ENCODE measurements around the gene GTSF1L.

The GTSF1L gene

DNA sequence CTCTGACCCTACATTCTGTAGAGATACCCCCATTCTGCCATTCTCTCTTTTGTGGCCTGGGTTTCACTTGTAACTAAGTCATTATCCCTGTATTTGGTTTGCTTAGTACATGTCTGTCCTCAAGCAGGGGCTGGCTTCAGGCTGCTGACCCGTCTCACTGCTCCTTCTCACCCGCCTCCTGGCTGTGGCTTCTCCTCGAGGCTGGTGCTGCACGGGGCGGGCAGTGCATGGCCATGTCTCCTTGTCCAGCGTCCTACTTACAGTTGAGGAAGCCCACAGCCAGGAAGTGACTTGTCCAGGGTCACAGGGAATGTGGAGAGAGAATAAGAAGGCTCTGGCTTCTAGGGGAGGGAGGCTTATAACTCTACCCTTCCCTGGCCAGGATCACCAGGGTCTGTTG lies 11.3 kb downstream of the GTSF1L start:
- DNase-seq (ENCODE audit: low read depth): no peak

DNA sequence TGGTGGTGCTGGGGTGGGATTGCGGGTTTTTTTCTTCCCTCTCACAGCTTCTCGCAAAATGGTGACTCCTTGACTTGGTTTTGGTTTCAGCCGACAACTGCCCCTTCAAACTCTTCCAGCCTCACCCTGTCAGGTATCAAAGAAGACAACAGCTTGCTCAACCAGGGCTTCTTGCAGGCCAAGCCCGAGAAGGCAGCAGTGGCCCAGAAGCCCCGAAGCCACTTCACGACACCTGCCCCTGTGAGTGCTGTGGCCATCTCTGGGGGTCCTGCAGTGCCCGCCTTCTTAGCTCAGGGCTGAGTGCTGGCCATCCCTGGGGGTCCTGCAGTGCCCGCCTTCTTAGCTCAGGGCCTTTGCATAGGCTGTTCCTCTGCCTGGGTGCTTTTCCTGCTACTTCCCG lies 11.8 kb downstream of the GTSF1L start:
- DNase-seq (ENCODE audit: low read depth): no peak

DNA sequence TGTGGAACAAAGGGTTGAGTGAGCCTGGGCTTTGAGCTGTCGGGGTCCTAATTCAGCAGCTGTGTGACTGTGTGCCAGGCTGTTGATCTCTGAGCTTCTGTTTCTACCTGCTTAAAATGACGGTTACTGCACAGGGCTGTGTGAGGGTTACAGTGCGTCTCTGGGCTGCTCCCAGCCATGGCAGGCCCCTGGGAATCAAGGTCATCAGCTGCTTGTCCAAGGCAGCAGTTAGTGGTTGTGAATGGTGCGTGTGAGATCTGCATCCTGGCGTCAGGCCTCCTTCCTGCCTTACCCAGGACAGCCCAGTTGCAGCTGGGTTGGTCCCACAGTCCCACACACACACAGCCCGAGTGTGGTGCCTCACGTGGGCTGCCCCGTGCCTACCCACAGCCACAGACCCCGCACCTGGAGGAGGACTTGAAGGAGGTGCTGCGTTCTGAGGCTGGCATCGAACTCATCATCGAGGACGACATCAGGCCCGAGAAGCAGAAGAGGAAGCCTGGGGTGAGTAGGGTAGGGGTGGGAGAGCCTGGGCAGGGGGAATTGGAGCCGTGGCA lies 15.6 kb downstream of the GTSF1L start:
- DNase-seq (ENCODE audit: low read depth): no peak

DNA sequence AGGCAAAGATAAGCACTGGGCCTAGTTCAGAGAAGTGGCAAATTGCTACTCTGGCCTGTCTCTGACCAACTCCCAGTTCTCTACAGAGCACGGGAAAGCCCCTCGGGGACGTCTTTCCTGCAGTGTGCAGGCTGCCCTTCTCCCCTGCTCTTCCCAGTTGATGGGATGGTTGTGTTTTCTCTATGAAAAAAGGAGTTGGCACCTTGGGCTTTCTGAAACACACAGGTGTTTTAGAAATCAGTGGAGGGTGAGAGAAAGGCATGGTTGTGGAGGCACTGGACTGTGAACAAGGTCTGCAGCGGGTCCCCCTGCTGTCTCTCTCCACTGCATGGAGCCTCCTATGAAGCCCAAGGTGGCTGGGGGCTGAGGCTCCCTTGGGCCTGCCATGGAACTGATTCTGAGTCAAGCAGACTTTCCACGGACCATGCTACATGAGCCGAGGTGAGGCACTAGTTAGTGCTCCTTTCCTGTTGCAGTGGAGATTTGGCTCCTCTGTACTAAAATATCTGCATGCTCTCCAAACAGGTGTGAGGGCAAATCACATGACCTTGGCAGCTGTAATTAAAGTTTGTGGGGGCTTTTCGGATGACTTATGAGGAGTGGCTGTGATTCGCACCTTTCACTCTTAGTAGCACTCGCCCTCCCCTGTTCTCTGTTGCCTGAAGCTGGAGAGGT lies 16.3 kb downstream of the GTSF1L start:
- no peak for DNase-seq (ENCODE audit: low read depth)

DNA sequence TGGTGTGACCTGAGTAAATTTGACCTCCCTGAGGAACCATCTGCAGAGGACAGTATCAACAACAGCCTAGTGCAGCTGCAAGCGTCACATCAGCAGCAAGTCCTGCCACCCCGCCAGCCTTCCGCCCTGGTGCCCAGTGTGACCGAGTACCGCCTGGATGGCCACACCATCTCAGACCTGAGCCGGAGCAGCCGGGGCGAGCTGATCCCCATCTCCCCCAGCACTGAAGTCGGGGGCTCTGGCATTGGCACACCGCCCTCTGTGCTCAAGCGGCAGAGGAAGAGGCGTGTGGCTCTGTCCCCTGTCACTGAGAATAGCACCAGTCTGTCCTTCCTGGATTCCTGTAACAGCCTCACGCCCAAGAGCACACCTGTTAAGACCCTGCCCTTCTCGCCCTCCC lies 24.3 kb downstream of the GTSF1L start:
- no peak for DNase-seq (ENCODE audit: low read depth)

DNA sequence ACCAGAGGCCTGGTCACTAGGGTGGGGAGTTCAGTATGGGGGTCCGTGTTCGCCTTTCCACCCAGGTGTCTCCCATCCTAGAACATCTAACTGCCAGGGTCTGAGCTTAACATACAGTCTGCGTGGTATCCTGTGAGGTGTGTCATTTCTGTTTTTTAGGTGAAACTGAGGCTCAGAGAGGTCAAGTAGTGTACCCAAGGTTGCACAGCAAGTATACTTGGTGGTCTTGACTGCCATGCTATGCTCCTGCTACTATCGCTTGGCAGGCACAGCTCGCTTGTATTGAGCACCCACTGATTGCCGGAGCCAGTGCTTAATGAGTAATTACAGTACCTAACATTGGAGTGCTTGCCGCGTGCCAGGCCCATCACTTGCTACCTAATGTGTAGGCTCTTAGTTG lies 26.2 kb downstream of the GTSF1L start:
- no peak for DNase-seq (ENCODE audit: low read depth)

DNA sequence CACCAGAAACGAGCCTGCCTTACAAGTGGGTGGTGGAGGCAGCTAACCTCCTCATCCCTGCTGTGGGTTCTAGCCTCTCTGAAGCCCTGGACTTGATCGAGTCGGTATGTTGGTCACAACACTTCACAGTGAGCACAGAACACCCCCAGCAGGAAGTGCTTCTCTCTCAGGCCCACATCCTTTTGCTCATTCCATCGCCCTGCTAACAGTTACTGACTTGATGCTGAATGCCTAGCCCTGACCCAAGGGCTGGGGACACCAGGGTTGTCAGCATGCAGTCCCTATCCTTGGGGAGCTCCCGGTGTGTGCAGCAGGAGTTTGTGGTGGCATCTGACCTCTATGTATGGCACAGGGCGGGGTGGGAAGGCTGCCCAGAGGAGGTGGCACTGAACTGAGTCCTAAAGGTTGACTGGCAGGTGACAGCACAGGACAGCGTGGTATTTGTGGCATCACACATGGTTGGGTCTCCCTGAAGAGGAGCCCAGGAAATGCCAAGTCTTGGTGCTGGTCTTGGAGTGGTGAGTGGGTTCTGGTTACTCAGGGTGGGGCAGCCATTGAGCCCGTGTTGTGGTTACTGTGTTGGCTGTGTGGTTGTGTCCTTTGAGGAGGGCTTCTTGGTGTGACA lies 26.7 kb downstream of the GTSF1L start:
- DNase-seq (ENCODE audit: low read depth): no peak

DNA sequence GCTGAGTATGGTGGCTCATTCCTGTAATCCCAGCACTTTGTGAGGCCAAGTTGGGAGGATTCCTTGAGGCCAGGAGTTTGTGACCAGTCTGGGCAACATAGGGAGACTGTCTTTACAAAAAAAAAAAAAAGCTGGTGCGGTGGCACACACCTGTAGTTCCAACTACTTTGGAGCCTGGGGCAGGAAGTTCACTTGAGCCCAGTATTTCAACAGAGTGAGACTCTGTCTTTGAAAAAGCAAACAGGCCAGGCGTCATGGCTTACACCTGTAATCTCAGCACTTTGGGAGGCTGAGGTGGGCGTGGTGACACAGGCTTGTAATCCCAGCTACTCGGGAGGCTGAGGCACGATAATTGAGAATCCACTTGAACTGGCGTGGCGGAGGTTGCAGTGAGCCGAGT lies 31.2 kb downstream of the GTSF1L start:
- no peak for DNase-seq (ENCODE audit: low read depth)

DNA sequence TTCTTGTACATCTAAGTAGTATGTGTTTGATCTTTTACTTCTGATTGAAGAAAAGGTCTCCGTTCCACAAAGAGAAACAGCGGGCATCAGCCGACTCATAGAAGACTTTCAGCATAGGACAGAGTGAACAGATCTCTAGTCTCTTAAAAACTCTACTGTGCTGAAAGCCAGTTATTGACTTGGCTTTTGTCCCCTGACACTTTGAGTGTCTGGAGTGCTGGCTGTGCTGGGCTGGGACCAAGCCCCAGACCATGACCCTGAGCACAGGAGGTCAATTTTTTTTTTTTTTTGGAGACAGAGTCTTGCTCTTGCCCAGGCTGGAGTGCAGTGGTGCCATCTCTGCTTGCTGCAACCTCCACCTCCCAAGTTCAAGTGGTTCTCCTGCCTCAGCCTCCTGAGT lies 32.0 kb downstream of the GTSF1L start:
- no peak for DNase-seq (ENCODE audit: low read depth)

DNA sequence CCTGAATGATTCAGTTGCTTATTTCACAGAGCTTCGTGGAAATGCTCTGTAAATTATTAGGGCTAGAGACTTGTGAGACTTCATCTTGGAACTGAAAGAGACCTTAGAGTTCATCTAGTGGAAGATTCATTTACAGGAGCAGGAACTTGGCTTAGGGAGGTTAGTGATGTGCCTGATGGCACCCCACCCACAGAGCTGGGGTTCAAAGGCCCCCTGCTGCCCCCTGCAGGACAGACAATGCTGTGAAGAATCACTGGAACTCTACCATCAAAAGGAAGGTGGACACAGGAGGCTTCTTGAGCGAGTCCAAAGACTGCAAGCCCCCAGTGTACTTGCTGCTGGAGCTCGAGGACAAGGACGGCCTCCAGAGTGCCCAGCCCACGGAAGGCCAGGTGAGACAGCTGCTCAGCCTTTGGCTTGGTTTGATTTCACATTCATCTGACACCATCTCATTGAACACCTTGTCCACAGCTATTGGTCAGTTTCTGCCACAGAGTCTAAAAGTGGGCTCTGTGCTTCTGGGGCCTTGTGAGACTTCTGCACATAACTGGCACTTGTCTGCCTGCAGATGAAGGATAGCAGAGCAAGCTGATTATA lies 34.8 kb downstream of the GTSF1L start:
- no peak for DNase-seq (ENCODE audit: low read depth)

DNA sequence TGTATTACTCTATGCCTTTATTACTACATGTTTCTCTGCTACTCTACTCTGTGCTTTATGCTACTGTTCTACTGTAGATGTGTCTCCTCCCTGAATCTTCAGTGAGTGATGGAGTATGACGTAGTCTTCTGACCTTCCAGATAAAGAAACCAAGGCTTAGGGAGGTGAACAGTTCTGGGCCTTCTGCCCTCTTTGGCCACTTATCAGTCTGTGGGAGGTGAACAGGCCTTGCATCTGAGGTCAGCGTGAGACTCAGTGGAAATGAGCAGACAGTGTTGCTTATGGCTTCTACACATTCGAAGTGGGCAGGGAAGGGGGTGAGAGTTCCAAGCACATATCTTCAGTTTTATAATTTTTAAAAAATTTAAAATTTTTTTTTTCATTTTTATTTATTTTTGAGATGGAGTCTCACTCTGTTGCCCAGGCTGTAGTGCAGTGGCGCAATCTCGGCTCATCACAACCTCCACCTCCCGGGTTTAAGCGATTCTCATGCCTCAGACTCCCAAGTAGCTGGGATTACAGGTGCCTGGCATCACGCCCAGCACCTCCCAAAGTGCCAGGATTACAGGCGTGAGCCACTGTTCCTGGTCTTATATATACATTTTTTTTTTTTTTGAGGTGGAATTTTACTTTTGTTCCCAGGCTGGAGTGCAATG lies 35.7 kb downstream of the GTSF1L start:
- no peak for DNase-seq (ENCODE audit: low read depth)

DNA sequence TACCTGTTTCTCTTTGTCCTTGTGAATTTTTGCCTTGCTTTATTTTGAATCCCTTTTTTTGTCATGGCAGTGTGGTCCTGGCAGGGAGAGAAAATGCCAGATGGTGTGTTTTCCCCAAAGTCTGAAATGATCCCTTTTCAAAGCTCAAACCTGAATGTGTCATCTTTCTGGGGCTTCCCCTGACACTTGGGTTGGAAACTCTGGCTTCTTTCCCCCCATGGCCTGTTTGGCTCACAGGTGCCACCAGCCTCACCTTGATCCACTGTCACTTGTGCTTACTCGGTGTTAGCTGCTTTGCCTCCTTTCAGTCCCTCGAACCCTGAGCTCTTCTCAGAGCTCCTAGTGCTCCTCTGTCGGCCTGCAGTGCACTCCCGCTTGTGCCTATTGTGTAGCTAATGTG lies 37.6 kb downstream of the GTSF1L start:
- no peak for DNase-seq (ENCODE audit: low read depth)

DNA sequence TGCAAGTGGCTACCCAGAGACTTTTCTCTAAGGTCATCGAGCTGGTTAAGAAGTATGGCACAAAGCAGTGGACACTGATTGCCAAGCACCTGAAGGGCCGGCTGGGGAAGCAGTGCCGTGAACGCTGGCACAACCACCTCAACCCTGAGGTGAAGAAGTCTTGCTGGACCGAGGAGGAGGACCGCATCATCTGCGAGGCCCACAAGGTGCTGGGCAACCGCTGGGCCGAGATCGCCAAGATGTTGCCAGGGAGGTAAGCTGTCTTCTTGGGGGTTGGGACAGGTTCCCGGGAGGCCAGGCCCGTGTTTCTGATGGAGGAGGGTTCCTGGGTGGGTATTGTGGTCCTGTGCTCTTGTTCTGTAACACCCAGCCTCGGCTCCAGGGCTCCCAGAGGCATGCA lies 40.0 kb downstream of the GTSF1L start:
- DNase-seq (ENCODE audit: low read depth): no peak

DNA sequence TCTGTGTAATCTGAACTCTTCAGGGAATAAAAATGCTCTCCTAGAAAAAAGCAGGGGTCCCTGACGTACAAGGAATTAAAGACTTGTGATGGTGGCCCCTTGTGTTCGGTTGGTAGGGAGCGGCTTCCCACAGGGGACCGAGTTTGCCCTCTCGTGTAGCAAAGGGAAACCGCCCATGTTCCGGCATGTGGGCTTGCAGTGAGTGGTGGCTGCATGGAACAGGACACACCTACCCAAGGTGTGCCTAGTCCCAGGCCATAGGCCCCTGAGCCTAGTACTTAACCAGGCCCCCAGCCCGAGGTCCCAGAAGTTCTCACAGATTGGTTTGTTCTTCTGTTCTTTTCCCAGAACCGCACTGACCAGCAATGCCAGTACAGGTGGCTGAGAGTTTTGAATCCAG lies 44.4 kb downstream of the GTSF1L start:
- DNase-seq (ENCODE audit: low read depth): no peak

DNA sequence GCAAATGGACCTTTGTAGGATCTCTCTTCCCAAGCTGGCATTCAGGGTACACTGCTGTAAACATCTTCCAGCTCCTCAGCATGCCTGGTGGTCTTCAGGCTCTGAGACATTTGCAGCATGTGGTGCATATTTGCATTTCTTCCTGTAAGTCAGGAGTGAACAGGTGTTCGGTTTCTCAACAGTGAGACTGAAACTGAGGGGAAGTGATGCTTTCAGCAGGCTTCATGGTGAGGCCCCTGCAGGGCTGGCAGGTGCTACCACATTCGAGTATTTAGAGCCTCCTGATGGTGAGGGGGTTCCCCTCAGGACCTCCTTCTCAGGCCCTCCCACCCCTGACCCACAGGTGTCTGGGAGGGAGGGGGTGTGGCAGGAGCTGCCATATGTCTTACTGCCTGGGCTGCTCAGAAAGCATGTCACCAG lies 44.8 kb downstream of the GTSF1L start:
- no peak for DNase-seq (ENCODE audit: low read depth)

DNA sequence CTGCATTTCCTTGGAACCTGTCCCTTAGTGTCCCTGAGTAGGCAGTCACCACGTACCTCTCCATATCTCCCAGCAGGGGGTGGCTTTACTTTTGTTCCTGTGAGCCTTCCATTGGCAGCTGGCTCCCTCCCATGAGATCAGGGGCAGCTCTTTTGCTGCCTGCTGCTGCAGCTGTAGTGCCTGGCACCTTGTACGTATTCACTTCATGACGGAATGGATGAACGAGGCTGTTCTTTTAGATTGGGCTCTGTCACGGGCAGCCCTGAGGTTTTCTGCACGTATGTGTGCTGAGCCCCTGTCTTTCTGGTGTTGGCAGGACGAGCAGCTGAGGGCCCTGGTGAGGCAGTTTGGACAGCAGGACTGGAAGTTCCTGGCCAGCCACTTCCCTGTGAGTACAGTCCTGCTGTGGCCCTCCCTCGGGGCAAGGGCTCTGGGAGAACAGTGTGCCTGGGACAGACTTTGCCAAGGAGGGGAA lies 45.3 kb downstream of the GTSF1L start:
- DNase-seq (ENCODE audit: low read depth): no peak

DNA sequence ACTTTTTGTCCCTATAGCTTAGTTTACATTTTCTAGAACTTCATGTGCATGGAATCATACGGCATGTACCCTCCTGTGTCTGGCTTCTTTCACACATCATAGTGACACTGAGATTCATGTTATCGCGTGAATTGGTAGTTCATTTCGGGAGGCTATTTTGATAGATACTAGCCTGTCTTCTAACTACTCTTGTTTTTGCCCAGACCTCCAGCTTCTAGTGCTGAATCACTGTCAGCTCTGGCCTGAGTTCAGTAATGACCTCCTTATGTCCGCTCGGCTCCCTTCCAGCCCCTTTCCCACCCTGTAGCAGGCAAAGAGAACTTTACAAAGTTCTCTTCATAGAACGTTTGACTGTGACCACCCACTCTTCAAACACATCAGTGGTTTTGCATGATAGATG lies 45.8 kb downstream of the GTSF1L start:
- no peak for DNase-seq (ENCODE audit: low read depth)

DNA sequence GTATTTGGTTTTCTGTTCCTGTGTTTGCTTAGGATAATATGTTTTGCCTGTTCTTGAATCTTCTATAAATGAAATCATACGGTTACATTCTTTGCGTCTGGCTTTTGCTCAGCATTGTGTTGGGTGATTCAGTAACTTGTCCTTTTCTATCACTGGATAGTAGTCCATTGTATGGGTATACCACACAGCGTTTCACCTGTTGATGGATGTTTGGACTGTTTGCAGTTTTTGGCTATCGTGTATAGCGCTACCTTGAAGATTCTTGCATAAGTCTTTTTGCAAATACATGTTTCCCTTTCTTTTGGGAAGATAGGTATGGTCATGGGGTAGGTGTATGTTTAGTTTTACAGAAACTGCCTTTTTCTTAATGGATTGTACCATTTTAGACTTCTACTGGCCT lies 50.4 kb downstream of the GTSF1L start:
- DNase-seq (ENCODE audit: low read depth): no peak

Data from T-helper 22 cell (primary cell).